Gastrocnemius medialis (tissue), 4 donors: ENCODE results near the gene MARCHF10.

Experiments
- CTCF ChIP-seq, 5 experiments: fragments of 450-650 bp in 3 of 5; fragments of 200-600 bp in 2 of 5; sonication (generic) in 2 of 5; IDR thresholded peaks in 4 of 5; conservative IDR thresholded peaks in 1 of 5; 1 replicate in 4 of 5; 2 replicates in 1 of 5; pipeline ENCODE4 v1.5.1; 2016 to 2019; ENCODE audit warnings: antibody characterized with exemption in 5 of 5, mild to moderate bottlenecking in 3 of 5, moderate library complexity in 3 of 5
- POLR2A ChIP-seq, 2 donors: fragments of 450-650 bp; IDR thresholded peaks; one replicate each; pipeline ENCODE4 v1.6.1; 2017; ENCODE audit warnings: antibody characterized with exemption in 2 of 2, mild to moderate bottlenecking in 2 of 2, moderate library complexity in 2 of 2

GRCh38 chr17:62668091-62668804, 139.9 kb downstream of the MARCHF10 start:
- TF ChIP-seq CTCF (IDR thresholded peaks at IDR 0.05 in 4 of 5, conservative IDR thresholded peaks at IDR 0.05 in 1 of 5) (no peak), POLR2A (IDR thresholded peaks at IDR 0.05) (no peak)
